Fibroblast of pulmonary artery (primary cell): ENCODE data around the gene ANTXRL.
A peak's percentile ranks its signal among the peaks of the same experiment; 100 is the strongest.

Experiments used
- DNase-seq: peaks from one replicate; pipeline ENCODE4 v3.0.0-alpha.2; 2010; ENCODE audit warnings: low read depth
- H3K4me3 ChIP-seq: replicated peaks from 2 replicates; pipeline ENCODE4 v1.5.1; 2011; ENCODE audit warnings: low read depth, mild to moderate bottlenecking, control low read depth, low read length, moderate library complexity
- CTCF ChIP-seq: IDR thresholded peaks from 2 replicates; pipeline ENCODE4 v1.5.1; 2011; ENCODE audit warnings: mild to moderate bottlenecking, control low read depth, low read length, inconsistent platforms; ENCODE audit errors: missing control alignments

The ANTXRL gene

GRCh38 chr10:46319389-46319788 lies 32.6 kb downstream of the ANTXRL start:
- no peak overlapping the region for H3K4me3 ChIP-seq
- TF ChIP-seq CTCF, result no peak
- no peak for DNase-seq

DNA sequence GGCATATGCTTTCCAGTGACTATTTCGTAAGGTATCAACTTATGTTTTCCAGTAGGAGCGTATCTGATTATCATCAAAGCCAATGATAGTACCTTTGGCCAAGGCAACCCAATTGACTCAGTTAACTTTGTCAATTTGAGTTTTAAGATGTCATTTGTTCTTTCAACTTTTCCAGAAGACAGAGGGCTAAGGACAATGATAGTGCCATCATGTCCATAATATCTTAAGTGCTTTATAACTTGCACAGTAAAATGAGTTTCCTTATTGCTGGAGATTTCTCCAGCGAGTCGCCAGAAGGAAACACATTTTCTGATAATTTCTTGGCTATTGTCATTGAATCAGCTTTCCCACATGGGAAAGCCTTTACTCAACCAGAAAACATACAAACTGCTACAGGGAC lies 35.0 kb downstream of the ANTXRL start:
- TF ChIP-seq CTCF, result no peak
- no peak for DNase-seq
- H3K4me3 ChIP-seq, result no peak overlapping the region

- no peak overlapping the region for H3K4me3 ChIP-seq
- no peak for TF ChIP-seq CTCF
- no peak for DNase-seq
Measured at GRCh38 chr10:46323176-46323575, 36.4 kb downstream of the ANTXRL start.

GRCh38 chr10:46325021-46325420 lies 38.2 kb downstream of the ANTXRL start:
- no peak overlapping the region for H3K4me3 ChIP-seq
- TF ChIP-seq CTCF, result peak; percentile 41
- no peak for DNase-seq

DNA sequence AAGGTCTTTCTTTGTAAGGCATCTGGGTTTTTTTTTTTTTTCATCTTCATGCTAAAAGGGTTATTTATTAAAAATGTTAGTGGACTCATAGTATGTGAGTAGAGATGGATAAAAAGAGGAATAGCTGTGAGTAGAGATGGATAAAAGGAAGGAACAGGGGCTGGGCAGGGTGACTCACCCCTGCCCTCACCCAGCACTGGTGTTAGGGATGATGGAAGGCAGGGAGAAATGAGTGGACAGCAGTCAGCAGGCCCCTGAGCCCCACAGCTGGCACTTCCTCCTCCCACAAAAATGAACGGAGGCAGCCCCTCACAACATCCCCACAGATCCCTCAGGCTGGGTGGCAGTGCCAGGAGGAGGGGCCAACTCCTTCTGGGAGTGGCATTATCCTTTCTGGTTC lies 39.3 kb downstream of the ANTXRL start:
- H3K4me3 ChIP-seq, result no peak overlapping the region
- no peak for TF ChIP-seq CTCF
- DNase-seq, result no peak

DNA sequence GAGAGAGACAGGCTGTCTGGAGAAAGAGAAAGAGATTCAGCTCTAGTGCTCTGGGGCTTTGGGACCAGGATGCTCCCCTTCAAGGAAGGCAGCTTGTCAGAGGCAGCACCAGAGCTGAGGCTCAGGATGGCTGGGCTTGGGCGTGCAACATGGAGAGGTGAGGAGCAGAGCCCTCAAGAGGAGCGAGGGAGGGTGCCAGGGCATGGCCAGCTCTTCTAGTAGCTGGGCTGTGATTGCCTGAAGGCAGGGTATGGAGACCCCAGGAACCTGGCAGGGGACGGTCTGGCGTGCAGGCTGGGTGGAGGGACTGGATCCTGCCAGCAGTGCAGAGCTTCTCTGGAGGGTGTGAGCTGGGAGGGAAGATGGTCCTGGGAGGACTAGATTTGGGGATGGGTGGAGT lies 40.2 kb downstream of the ANTXRL start:
- H3K4me3 ChIP-seq, result no peak overlapping the region
- TF ChIP-seq CTCF, result no peak
- no peak for DNase-seq

DNA sequence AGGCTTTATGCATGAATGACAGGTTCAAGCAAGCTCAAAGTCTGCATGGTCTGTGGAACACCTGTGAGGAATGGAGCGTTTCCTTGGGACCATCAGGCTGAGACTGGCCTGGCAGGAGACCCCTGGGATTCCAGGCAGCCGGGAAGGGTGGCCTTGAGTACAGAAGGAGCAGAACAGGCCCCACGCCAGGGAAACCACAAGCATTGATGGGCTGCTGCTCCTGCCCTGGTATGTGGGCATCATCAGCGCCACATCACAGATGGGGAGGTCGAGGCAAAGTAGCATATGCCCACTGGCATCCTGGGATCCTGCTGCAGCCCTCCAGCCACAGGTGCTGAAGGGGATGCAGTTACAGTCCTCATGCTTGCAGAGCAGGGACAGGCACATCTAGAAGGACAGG lies 40.9 kb downstream of the ANTXRL start:
- no peak overlapping the region for H3K4me3 ChIP-seq
- no peak for DNase-seq
- no peak for TF ChIP-seq CTCF
